ENCODE measurements around the gene STBD1.

DNA sequence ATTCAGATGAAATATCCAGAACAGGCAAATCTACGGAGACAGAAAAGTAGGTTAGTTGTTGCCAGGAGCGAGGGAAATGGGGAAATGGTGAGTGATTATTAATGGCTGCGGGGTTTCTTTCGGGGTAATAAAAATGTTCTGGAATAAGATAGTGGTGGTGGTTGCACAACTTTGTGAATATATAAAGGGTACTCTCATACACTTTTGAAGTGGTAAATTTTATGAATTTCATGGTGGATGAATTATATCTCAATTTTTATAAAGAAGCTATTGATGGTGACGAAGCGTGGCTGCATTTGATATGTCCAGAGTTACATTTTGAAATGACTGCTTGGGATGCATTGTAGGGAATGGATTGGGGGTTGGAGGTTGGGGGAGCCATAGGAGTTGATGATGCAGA, 38.7 kb upstream of the STBD1 start:
- TF ChIP-seq, protein P1, sequence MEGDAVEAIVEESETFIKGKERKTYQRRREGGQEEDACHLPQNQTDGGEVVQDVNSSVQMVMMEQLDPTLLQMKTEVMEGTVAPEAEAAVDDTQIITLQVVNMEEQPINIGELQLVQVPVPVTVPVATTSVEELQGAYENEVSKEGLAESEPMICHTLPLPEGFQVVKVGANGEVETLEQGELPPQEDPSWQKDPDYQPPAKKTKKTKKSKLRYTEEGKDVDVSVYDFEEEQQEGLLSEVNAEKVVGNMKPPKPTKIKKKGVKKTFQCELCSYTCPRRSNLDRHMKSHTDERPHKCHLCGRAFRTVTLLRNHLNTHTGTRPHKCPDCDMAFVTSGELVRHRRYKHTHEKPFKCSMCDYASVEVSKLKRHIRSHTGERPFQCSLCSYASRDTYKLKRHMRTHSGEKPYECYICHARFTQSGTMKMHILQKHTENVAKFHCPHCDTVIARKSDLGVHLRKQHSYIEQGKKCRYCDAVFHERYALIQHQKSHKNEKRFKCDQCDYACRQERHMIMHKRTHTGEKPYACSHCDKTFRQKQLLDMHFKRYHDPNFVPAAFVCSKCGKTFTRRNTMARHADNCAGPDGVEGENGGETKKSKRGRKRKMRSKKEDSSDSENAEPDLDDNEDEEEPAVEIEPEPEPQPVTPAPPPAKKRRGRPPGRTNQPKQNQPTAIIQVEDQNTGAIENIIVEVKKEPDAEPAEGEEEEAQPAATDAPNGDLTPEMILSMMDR (IDR thresholded peaks at IDR 0.05; ENCODE audit: borderline replicate concordance, extremely low read depth, low read length, poor library complexity, severe bottlenecking), result no peak
- no peak for TF ChIP-seq EZH2 (IDR thresholded peaks at IDR 0.05; ENCODE audit: borderline replicate concordance, low read depth, low read length, severe bottlenecking)

Measured in DND-41 (cell line).